Vagina (tissue), 2 donors: ENCODE results near the gene TAS2R46.

Experiments used
- POLR2A ChIP-seq, 2 donors: fragments of 450-650 bp; IDR thresholded peaks; one replicate each; pipeline ENCODE4 v1.6.1; 2017; ENCODE audit warnings: antibody characterized with exemption in 2 of 2, mild to moderate bottlenecking in 2 of 2, moderate library complexity in 2 of 2
- TF ChIP-seq, protein P1 (sequence below), 3 experiments: fragments of 450-650 bp in 2 of 3; fragments of 200-600 bp in 1 of 3; sonication (generic) in 1 of 3; IDR thresholded peaks; one replicate each; pipeline ENCODE4 v1.5.1; 2017 to 2019; ENCODE audit warnings: antibody characterized with exemption in 3 of 3, mild to moderate bottlenecking in 2 of 3, moderate library complexity in 2 of 3

DNA sequence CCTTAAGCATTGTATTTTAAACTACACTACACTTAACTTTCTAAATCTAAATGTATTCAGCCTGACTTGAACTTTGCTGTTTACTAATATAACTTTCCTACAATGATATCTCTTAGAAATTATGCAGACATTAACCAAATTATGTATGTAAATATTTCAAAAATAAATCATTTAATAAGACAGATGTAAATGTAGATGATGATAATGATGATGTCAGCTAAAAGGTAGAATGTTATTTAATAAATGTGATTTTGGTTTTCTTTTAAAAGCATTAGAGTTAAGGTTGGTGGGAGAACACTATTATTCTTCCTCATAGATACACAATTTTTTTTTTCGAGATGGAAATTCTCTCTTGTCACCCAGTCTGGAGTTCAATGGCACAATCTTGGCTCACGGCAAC, 19.9 kb upstream of the TAS2R46 start:
- TF ChIP-seq, protein P1, sequence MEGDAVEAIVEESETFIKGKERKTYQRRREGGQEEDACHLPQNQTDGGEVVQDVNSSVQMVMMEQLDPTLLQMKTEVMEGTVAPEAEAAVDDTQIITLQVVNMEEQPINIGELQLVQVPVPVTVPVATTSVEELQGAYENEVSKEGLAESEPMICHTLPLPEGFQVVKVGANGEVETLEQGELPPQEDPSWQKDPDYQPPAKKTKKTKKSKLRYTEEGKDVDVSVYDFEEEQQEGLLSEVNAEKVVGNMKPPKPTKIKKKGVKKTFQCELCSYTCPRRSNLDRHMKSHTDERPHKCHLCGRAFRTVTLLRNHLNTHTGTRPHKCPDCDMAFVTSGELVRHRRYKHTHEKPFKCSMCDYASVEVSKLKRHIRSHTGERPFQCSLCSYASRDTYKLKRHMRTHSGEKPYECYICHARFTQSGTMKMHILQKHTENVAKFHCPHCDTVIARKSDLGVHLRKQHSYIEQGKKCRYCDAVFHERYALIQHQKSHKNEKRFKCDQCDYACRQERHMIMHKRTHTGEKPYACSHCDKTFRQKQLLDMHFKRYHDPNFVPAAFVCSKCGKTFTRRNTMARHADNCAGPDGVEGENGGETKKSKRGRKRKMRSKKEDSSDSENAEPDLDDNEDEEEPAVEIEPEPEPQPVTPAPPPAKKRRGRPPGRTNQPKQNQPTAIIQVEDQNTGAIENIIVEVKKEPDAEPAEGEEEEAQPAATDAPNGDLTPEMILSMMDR (IDR thresholded peaks at IDR 0.05) = no peak
- no peak for TF ChIP-seq POLR2A (IDR thresholded peaks at IDR 0.05)
